HFF-Myc (cell line): Measurements from ENCODE around the gene PRMT5.
A peak's percentile ranks its signal among the peaks of the same experiment; 100 is the strongest.
"Not testable (repeated sequence)": the region's sequence is repeated elsewhere in the genome, so short reads cannot be mapped to it uniquely, and the experiment has no call there.

Source experiments
- DNase-seq: peaks from one replicate; pipeline ENCODE4 v3.0.0-alpha.2; 2011; ENCODE audit warnings: low read depth; ENCODE audit errors: extremely low read depth
- H3K4me3 ChIP-seq: replicated peaks from 2 replicates; pipeline ENCODE4 v1.5.1; 2011; ENCODE audit warnings: low read depth, mild to moderate bottlenecking, control low read depth, low read length
- TF ChIP-seq, protein P1 (sequence below): IDR thresholded peaks from 2 replicates; pipeline ENCODE4 v1.5.1; 2012; ENCODE audit warnings: mild to moderate bottlenecking, low read depth, low read length, control low read depth; ENCODE audit errors: missing control alignments

PRMT5 gene

DNA sequence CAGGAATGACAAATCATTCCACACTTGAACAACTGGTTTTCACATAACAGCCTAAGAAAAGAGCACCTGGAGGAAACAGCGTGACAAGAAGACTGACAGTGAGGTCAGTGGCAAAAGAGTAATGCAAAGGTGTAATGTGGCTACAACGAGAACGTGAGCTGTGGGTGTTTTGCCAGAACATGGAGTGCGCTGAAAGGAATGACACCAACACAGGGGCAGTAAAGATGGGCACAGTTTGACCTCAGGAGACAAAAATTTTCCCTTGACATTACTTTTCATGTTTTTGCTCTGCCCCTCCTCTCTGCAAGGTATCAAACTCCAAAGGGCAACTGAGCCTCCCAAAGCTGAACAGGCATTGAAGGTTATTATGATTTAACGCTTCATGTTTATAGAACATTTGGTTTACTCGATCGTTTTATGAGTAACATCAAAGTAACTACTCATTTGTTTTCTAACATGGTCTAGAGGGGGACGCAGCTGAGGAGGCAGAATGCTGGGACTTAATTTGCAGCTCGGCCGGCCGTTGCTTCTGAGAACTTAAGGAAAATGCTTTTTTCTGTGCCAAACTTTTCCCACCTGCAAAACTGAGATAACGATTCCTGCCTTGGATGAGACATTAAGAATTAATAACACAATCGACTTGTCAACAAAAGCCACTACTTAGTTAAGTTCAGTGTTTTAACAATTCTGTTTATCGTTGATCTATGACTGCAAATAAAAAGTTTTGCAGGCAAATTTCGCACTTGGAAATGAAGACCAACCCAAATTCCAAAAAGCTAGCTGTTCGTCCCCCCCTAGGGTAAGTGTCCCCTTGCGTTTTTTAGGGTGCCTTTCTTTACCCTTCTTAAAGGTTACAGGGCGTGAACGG is 26.8 kb upstream of the PRMT5 start:
- peak overlapping the region; percentile 66 for H3K4me3 ChIP-seq
- no peak for DNase-seq
- TF ChIP-seq, protein P1, sequence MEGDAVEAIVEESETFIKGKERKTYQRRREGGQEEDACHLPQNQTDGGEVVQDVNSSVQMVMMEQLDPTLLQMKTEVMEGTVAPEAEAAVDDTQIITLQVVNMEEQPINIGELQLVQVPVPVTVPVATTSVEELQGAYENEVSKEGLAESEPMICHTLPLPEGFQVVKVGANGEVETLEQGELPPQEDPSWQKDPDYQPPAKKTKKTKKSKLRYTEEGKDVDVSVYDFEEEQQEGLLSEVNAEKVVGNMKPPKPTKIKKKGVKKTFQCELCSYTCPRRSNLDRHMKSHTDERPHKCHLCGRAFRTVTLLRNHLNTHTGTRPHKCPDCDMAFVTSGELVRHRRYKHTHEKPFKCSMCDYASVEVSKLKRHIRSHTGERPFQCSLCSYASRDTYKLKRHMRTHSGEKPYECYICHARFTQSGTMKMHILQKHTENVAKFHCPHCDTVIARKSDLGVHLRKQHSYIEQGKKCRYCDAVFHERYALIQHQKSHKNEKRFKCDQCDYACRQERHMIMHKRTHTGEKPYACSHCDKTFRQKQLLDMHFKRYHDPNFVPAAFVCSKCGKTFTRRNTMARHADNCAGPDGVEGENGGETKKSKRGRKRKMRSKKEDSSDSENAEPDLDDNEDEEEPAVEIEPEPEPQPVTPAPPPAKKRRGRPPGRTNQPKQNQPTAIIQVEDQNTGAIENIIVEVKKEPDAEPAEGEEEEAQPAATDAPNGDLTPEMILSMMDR, result no peak

DNA sequence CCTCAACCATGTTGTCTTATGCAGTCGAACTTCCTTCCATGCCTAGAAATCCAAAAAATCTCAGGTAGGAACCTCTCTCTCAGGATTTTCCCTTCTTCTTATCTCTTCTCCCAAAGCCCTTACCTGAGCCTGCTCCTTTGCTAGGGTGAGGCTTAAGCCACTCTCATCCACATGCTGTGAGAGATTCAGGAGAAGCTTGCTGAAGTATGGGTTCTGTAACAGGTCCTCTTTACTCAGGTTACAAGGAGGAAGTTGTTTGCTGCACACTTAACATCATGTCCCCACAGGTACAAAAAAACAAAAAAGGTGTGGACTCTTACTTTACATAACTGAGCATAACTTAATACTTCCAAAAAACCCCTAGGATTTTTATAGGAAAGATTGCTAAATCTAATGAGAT is 23.2 kb upstream of the PRMT5 start:
- DNase-seq, result no peak
- TF ChIP-seq, protein P1, result no peak
- no peak overlapping the region for H3K4me3 ChIP-seq

DNA sequence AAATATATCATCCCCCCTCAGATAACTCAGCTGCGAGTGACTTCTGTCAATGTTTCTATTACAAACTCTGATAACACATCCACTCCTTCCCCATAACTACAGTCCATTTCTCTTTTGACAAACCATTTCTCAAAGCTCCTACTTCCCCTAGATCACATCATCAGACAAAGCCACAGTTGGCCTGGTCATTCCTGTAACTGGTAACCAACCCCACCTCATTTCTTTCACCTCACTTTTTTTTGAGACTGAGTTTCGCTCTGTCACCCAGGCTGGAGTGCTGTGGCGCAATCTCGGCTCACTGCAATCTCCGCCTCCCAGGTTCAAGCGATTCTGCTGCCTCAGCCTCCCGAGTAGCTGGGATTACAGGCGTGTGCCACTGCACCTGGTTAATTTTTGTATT is 22.6 kb upstream of the PRMT5 start:
- not testable (repeated sequence) for DNase-seq, H3K4me3 ChIP-seq

DNA sequence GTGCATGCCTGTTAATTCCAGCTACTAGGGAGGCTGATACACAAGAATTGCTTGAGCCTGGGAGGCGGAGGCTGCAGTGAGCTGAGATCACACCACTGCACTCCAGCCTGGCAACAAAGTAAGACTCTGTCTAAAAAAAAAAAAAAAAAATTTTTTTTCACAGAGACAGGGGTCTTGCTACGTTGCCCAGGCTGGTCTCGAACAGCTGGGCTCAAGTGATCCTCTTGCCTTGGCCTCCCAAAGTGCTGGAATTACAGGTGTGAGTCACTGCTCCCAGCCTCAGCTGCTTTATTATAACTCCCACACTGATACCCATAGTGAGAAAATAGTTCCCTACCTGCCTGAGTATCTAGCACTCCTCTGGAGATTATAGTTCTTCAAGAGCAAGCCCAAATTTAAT is 16.5 kb upstream of the PRMT5 start:
- no peak for DNase-seq
- TF ChIP-seq, protein P1, result no peak
- no peak overlapping the region for H3K4me3 ChIP-seq

DNA sequence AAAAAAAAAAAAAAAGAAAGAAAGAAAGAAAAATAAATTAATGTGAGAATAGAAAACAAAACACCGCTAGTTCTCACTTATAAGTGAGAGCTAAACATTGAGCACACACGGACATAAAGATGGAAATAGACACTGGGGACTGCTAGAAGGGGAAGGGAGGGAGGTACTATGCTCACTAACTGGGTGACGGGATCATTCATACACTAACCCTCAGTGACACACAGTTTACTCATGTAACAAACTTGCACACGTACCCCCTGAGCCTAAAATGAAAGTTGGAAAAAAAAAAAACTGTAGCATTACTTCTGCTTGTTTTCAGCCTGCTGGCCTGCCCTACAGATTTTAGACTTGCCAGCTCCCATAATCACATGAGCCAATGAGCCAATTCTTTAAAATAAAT is 10.5 kb upstream of the PRMT5 start:
- no peak overlapping the region for H3K4me3 ChIP-seq
- DNase-seq, result no peak
- TF ChIP-seq, protein P1, result no peak

DNA sequence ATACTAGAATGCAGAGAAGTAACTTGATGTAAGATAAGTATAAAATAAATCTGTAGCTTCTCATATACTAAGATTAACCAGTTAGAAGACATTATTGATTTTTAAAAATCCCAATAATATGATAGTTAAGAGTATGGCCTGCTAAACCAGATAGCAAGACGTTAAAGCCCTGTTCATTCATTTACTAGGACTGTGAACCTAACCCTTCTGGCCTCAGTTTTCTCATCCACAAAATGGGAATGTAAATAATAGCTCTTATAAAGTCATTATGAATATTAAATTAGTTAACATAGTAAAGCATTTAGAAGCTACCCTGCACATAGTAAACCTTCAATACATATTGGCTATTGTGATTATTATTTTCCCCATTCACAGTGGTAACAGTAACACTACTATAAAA is 6.0 kb upstream of the PRMT5 start:
- H3K4me3 ChIP-seq, result no peak overlapping the region
- no peak for DNase-seq
- TF ChIP-seq, protein P1, result no peak

DNA sequence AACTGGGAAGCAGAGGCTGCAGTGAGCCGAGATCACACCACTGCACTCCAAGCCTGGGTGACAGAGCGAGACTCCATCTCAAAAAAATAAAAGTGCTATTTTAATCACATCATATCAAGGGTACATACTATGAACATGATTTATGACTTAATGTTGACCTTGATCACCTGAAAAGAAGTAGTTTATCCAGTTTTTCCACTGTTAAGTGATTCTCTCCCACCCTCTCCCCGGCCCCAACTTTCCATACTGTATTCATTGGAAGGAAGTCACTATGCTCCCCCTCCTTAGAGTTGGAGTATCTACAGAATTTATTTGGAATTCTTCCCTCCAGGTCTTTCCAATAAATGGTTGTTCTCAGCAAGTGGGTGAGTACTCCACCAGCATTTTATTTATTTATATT is 3.0 kb upstream of the PRMT5 start:
- TF ChIP-seq, protein P1, result no peak
- no peak for DNase-seq
- H3K4me3 ChIP-seq, result no peak overlapping the region
